ENCODE data around the gene PTAR1.

DNA sequence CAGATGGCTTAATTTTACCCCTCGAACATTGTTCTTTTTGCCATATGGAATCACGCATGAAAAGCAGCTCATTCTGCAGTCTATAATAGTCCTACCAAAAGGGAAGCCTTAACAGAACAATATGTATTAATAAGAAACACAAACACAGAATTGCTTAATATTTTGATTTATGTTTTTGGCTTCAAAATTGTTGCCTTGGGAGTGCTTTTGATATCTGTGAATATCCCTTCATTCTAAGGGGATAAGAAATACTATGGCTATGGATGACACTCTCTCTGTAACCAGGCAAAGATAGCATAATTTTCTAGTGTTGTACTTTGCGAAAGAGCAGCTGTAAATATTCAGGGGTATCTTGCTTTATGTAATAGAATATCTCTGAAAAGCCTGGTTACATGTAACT, 34.5 kb upstream of the PTAR1 start:
- TF ChIP-seq POLR2AphosphoS5 (IDR thresholded peaks at IDR 0.05): no peak
- TF ChIP-seq POLR2A (IDR thresholded peaks at IDR 0.05): no peak
- TF ChIP-seq, protein P1, sequence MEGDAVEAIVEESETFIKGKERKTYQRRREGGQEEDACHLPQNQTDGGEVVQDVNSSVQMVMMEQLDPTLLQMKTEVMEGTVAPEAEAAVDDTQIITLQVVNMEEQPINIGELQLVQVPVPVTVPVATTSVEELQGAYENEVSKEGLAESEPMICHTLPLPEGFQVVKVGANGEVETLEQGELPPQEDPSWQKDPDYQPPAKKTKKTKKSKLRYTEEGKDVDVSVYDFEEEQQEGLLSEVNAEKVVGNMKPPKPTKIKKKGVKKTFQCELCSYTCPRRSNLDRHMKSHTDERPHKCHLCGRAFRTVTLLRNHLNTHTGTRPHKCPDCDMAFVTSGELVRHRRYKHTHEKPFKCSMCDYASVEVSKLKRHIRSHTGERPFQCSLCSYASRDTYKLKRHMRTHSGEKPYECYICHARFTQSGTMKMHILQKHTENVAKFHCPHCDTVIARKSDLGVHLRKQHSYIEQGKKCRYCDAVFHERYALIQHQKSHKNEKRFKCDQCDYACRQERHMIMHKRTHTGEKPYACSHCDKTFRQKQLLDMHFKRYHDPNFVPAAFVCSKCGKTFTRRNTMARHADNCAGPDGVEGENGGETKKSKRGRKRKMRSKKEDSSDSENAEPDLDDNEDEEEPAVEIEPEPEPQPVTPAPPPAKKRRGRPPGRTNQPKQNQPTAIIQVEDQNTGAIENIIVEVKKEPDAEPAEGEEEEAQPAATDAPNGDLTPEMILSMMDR (IDR thresholded peaks at IDR 0.05): no peak
- no peak for TF ChIP-seq EP300 (IDR thresholded peaks at IDR 0.05; ENCODE audit: low read depth)

Data from transverse colon (tissue), 4 donors.